ENCODE data around the gene ATP13A1.

- TF ChIP-seq CTCF (IDR thresholded peaks at IDR 0.05; ENCODE audit: low read length) (no peak), EZH2 (IDR thresholded peaks at IDR 0.05; ENCODE audit: borderline replicate concordance, low read length) (no peak)
Observed at GRCh38 chr19:19656451-19657396, 6.8 kb downstream of the ATP13A1 start.

Data from OCI-LY1 (cell line).